ENCODE results near the gene SRGAP1. TPM values are rescaled to one million over a fixed set of nuclear protein-coding genes. Genes with fewer than 3 reads are reported as not detected.

The SRGAP1 gene
- total RNA-seq, 1 donor, result 18.1 TPM

DNA sequence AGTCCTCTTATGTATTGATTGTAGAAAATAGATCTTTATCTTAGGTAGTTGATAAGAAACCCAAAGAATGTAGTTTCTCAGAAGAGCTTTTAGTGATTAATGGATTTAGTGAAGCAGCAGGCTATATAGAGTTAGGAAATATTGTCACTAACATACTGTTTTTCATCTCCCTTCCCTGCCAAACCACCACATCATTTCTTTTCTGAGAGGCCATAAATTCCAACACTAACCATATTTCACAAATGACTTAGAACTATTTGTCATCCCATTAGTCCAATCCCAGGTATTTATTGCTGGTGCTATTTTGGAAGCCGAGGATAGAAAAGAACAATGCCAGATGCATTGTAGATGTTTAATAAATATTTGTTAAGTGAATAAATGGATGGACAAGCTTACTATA, 191.9 kb downstream of the SRGAP1 start:
- TF ChIP-seq, protein P1, sequence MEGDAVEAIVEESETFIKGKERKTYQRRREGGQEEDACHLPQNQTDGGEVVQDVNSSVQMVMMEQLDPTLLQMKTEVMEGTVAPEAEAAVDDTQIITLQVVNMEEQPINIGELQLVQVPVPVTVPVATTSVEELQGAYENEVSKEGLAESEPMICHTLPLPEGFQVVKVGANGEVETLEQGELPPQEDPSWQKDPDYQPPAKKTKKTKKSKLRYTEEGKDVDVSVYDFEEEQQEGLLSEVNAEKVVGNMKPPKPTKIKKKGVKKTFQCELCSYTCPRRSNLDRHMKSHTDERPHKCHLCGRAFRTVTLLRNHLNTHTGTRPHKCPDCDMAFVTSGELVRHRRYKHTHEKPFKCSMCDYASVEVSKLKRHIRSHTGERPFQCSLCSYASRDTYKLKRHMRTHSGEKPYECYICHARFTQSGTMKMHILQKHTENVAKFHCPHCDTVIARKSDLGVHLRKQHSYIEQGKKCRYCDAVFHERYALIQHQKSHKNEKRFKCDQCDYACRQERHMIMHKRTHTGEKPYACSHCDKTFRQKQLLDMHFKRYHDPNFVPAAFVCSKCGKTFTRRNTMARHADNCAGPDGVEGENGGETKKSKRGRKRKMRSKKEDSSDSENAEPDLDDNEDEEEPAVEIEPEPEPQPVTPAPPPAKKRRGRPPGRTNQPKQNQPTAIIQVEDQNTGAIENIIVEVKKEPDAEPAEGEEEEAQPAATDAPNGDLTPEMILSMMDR (IDR thresholded peaks at IDR 0.05; ENCODE audit: insufficient read depth, low read depth, low read length), result no peak
- DNase-seq (ENCODE audit: low read depth), result no peak

DNA sequence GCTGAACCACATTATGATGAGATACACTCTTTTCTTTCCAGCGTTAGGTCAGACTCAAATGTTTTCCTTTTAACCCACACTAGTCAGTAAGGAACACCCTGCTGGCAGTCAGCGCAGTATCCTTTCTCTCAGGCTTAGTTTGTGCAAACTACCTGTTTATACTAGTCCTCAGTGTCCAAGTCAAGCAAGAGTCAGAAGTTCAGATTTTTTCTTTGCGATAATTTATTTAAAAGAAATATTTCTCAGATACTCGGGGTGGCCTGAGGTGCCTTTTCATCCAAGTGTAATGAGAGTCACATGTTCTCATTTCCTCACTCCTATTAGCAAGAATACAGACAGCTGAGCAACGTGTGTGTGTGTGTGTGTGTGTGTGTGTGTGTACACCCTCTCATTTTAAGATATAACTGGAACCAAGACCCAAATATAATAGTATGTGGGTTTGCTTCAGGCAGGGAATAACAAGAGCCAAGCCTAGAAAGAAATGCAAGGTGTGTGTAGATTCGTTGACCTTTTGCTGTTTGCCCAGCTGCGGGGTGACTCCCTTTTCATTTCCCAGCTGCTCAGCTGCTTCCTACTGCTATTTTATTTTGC, 194.9 kb downstream of the SRGAP1 start:
- H3K4me3 ChIP-seq (ENCODE audit: low read depth, low read length), result no peak overlapping the region
- TF ChIP-seq, protein P1 (IDR thresholded peaks at IDR 0.05; ENCODE audit: insufficient read depth, low read depth, low read length), result no peak
- peak; percentile 35 for DNase-seq (ENCODE audit: low read depth)

More for the DNA sequence above, 191.9 kb downstream of the SRGAP1 start:
- no peak overlapping the region for H3K4me3 ChIP-seq (ENCODE audit: low read depth, low read length)

DNA sequence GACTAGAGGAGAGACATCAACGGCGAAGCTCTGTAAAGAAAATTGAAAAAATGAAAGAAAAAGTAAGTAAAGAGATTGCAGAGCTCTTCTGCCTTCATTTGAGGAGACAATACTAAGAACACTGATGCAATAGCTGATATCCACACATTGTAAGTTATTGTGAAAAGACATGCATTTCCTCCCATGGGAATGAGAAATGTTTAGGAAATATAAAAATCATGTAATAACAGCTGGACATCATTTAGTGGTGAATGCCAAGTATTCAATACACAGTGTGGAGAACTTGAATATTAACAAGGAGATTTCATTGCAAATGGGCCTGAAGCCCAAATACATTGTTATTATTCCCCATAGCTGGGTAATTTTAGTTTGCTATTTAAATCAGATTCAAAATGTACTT, 198.4 kb downstream of the SRGAP1 start:
- no peak overlapping the region for H3K4me3 ChIP-seq (ENCODE audit: low read depth, low read length)
- DNase-seq (ENCODE audit: low read depth), result peak; percentile 55
- TF ChIP-seq, protein P1 (IDR thresholded peaks at IDR 0.05; ENCODE audit: insufficient read depth, low read depth, low read length), result no peak

DNA sequence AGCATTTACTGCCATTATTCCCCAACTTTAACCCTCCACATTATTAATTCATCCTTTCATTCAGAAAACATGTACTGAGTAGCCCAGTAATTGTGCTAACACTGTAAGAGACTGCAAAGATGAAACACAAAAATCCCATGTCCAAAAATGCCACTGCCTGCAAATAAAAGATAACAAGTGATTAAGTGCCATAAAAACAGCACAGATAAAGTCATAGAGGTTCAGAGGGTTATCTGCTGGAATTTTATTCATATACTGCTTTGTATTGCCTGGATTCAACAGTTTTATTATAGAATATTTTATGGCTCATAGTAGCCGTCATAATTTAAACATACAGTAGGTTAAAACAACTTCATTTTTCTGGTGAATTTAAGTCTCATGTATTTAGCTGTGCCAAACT, 199.7 kb downstream of the SRGAP1 start:
- TF ChIP-seq, protein P1 (IDR thresholded peaks at IDR 0.05; ENCODE audit: insufficient read depth, low read depth, low read length), result no peak
- no peak overlapping the region for H3K4me3 ChIP-seq (ENCODE audit: low read depth, low read length)
- DNase-seq (ENCODE audit: low read depth), result peak; percentile 19

DNA sequence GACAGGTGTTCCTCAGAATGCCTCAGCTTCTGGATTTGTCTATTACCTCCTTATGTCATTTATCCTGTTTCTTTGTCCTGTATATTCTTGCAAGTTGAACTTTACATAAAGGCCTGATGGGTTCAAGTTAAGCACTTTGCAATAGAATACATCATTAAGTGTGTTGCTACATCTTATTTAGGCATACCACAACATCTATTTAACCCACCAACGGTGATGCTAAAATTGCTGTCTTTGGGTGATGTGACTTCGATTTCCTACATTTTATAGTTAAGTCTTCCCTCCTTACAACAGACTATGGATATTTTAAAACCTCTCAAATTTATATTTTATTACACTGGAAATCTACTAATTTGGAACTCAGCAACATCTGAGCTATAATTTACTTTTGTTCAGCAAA, 206.6 kb downstream of the SRGAP1 start:
- no peak for DNase-seq (ENCODE audit: low read depth)
- TF ChIP-seq, protein P1 (IDR thresholded peaks at IDR 0.05; ENCODE audit: insufficient read depth, low read depth, low read length), result no peak
- no peak overlapping the region for H3K4me3 ChIP-seq (ENCODE audit: low read depth, low read length)

DNA sequence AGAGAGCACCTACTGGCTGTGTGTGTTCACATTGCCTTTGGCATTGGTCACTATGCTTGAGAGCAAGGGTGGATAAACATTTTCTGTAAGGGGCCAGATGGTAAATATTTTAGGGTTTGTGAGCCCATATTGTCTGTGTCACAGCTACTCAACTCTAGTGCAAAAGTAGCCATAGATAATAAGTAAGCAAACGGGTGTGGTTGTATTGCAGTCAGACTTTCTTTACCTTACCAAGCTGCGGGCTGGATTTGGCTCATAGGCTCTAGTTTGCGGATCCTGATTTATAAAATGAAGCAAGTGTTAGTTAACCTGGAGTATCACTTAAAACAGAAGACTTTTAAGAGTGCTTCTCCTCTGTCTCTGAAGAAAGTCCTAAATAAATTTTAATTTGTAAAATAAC, 208.6 kb downstream of the SRGAP1 start:
- DNase-seq (ENCODE audit: low read depth), result no peak
- TF ChIP-seq, protein P1 (IDR thresholded peaks at IDR 0.05; ENCODE audit: insufficient read depth, low read depth, low read length), result no peak
- no peak overlapping the region for H3K4me3 ChIP-seq (ENCODE audit: low read depth, low read length)

DNA sequence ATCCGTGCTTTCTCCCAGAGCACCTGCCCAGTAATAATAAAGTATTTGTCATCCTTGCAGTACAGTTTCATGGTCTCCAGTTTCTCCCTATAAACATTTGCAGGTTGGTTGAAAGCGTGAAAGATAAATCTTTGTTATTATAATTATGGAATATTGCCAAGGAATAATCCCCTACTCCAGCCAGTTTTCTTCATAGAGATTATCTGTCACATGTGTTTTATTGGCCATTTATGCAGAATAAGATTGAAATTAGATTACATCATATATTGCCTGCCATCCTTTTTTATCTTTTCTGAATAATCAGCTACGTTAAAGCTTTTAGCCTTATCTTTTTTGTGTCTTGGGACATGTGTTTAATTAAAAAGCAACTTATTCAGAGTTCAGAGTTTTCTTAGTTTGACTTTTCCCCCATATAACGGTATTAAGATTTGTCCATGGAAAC, 209.6 kb downstream of the SRGAP1 start:
- no peak for DNase-seq (ENCODE audit: low read depth)
- TF ChIP-seq, protein P1 (IDR thresholded peaks at IDR 0.05; ENCODE audit: insufficient read depth, low read depth, low read length), result no peak
- no peak overlapping the region for H3K4me3 ChIP-seq (ENCODE audit: low read depth, low read length)

Data from fibroblast of villous mesenchyme (primary cell).